Central memory CD8-positive, alpha-beta T cell (primary cell): ENCODE data around the gene MLLT10.

Experiments used
- ATAC-seq: fragments of 150-1000 bp; cut with Tn5 transposase; replicated peaks from 2 replicates; pipeline ENCODE4 v1.10.0; 2022; ENCODE audit warnings: mild to moderate bottlenecking, moderate FRiP score, moderate number of reproducible peaks; ENCODE audit not compliant: poor library complexity, severe bottlenecking; ENCODE audit errors: extremely low read depth
- DNase-seq, 2 donors: peaks; one replicate each; pipeline ENCODE4 v3.0.0; 2021; ENCODE audit warnings: low spot score in 2 of 2
- H3K27ac Mint-ChIP-seq: one replicate; pipeline ENCODE4 v1.8.0; 2022; ENCODE audit warnings: low read depth, mild to moderate bottlenecking, moderate library complexity, mixed read lengths
- H3K27me3 Mint-ChIP-seq: one replicate; pipeline ENCODE4 v1.8.0; 2022; ENCODE audit warnings: mixed read lengths
- H3K36me3 Mint-ChIP-seq: one replicate; pipeline ENCODE4 v1.8.0; 2022; ENCODE audit warnings: mild to moderate bottlenecking, moderate library complexity, mixed read lengths; ENCODE audit not compliant: insufficient read depth
- H3K4me1 Mint-ChIP-seq: one replicate; pipeline ENCODE4 v1.8.0; 2022; ENCODE audit warnings: mixed read lengths
- H3K4me3 Mint-ChIP-seq: one replicate; pipeline ENCODE4 v1.8.0; 2022; ENCODE audit warnings: mild to moderate bottlenecking, moderate library complexity, mixed read lengths
- H3K9me3 Mint-ChIP-seq: one replicate; pipeline ENCODE4 v1.8.0; 2022; ENCODE audit warnings: mixed read lengths

MLLT10 gene

GRCh38 chr10:21724020-21724589 is 190.1 kb downstream of the MLLT10 start:
- ATAC-seq (no peak), DNase-seq (no peak)
- Mint-ChIP-seq H3K4me3 (no peak overlapping the region), H3K9me3 (no peaks in the 10 kb centered on the region), H3K4me1 (peaks cover 17% of the 10 kb centered on the region), H3K27me3 (no peaks in the 10 kb centered on the region), H3K27ac (peak overlapping the region; percentile 53), H3K36me3 (peaks cover 12% of the 10 kb centered on the region)

DNA sequence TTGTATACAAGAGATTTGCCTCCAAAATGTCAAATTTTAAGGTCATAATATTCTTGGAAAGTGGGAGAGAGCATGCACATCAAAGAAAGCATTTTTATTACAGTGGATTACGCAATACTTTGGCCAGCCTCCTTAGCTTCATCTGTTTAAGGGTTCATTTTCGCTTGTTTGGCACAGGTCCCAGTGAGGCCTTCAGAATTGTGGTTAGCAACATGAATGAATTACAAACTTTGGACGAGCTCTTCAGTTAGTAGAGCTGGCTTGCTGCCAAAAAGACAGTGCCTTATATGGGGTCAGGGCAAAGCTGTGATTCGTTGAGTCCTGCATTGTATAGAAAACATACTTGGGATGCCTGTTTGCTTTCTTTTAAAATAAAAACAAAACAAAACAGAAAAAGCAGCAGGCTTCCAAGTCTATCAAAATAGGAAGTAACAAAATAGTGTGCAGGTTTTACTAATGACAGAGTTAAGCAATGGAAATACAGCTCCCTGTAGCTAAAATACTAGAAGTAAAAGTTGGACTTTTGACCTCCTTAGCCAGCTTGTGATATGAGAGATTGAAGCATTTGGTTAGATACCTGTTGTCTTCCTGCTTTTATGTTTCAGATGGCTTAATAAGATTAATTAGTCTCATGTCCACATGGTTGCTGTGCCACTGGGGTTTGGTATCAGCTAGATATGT is 190.8 kb downstream of the MLLT10 start:
- H3K27me3 Mint-ChIP-seq, result no peaks in the 10 kb centered on the region
- peak in 1 of 2 donors; percentile 18 for DNase-seq
- H3K9me3 Mint-ChIP-seq, result no peaks in the 10 kb centered on the region
- peak; percentile 65 for ATAC-seq
- peak overlapping the region; percentile 53 for H3K27ac Mint-ChIP-seq
- no peak overlapping the region for H3K4me3 Mint-ChIP-seq
- peaks cover 12% of the 10 kb centered on the region for H3K36me3 Mint-ChIP-seq
- peaks cover 17% of the 10 kb centered on the region for H3K4me1 Mint-ChIP-seq

DNA sequence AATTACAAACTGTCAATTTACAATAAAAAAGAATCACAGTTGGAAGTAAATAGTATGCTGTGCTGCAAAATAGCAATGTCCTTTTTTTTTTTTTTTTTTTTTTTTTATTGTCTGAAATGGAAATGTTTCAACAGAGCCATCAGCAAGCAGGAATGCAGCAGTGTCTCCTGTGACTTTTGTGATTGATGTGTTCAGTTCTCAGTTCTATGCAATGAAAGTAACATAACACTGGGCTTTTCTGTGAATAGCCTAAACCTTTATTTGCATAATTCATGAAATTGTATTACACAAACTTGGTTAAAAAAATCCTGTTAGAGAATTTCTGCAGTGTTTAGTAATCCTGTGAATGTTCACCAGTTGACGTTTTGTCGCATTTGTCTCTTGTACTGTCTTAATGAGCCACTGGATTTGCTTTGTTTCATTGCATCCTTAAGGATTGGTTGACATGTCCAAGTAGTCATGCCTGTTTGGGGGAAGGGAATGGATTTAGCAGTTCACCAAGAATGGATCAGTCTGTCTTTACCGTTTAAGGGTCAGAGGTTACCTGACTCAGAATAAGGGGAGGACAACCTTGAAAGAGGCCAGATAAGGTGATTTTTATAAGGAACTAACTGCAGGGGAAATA is 192.7 kb downstream of the MLLT10 start:
- Mint-ChIP-seq H3K4me1 (peaks cover 17% of the 10 kb centered on the region), H3K27ac (no peak overlapping the region), H3K9me3 (no peaks in the 10 kb centered on the region), H3K4me3 (no peak overlapping the region), H3K36me3 (peaks cover 12% of the 10 kb centered on the region), H3K27me3 (no peaks in the 10 kb centered on the region)
- ATAC-seq (no peak), DNase-seq (no peak)

- H3K27me3 Mint-ChIP-seq, result no peaks in the 10 kb centered on the region
- H3K27ac Mint-ChIP-seq, result no peak overlapping the region
- ATAC-seq (no peak), DNase-seq (no peak)
- no peaks in the 10 kb centered on the region for H3K9me3 Mint-ChIP-seq
- peaks cover 9% of the 10 kb centered on the region for H3K36me3 Mint-ChIP-seq
- no peak overlapping the region for H3K4me3 Mint-ChIP-seq
- H3K4me1 Mint-ChIP-seq, result peaks cover 13% of the 10 kb centered on the region
Measured at GRCh38 chr10:21727452-21728168, 193.6 kb downstream of the MLLT10 start.

GRCh38 chr10:21728618-21729017 is 194.6 kb downstream of the MLLT10 start:
- Mint-ChIP-seq H3K27me3 (no peaks in the 10 kb centered on the region), H3K27ac (no peak overlapping the region), H3K36me3 (peaks cover 9% of the 10 kb centered on the region), H3K4me1 (peaks cover 12% of the 10 kb centered on the region), H3K9me3 (no peaks in the 10 kb centered on the region), H3K4me3 (no peak overlapping the region)
- DNase-seq (no peak), ATAC-seq (no peak)

- no peak for DNase-seq
- peaks cover 19% of the 10 kb centered on the region for H3K36me3 Mint-ChIP-seq
- ATAC-seq, result no peak
- no peaks in the 10 kb centered on the region for H3K27me3 Mint-ChIP-seq
- no peaks in the 10 kb centered on the region for H3K9me3 Mint-ChIP-seq
- H3K4me3 Mint-ChIP-seq, result no peak overlapping the region
- peak overlapping the region; percentile 19 for H3K27ac Mint-ChIP-seq
- H3K4me1 Mint-ChIP-seq, result peaks cover 19% of the 10 kb centered on the region
Measured at GRCh38 chr10:21732067-21732772, 198.2 kb downstream of the MLLT10 start.

DNA sequence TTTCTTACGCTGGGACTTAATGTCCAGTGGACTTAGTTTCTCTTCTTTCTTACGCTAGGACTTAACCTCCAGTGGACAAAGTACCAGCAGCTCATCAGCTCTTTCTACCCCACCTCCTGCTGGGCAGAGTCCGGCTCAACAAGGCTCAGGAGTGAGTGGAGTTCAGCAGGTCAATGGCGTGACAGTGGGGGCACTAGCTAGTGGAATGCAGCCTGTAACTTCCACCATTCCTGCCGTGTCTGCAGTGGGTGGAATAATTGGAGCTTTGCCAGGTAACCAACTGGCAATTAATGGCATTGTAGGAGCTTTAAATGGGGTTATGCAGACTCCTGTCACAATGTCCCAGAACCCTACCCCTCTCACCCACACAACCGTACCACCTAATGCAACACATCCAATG is 199.7 kb downstream of the MLLT10 start:
- peaks cover 19% of the 10 kb centered on the region for H3K36me3 Mint-ChIP-seq
- DNase-seq (no peak), ATAC-seq (no peak)
- H3K4me1 Mint-ChIP-seq, result peaks cover 25% of the 10 kb centered on the region
- H3K27ac Mint-ChIP-seq, result no peak overlapping the region
- no peaks in the 10 kb centered on the region for H3K9me3 Mint-ChIP-seq
- H3K27me3 Mint-ChIP-seq, result no peaks in the 10 kb centered on the region
- no peak overlapping the region for H3K4me3 Mint-ChIP-seq

- Mint-ChIP-seq H3K27ac (peak overlapping the region; percentile 88), H3K36me3 (peaks cover 35% of the 10 kb centered on the region), H3K27me3 (no peaks in the 10 kb centered on the region), H3K4me1 (peaks cover 43% of the 10 kb centered on the region), H3K9me3 (no peaks in the 10 kb centered on the region), H3K4me3 (no peak overlapping the region)
- DNase-seq (no peak), ATAC-seq (no peak)
Measured at GRCh38 chr10:21737106-21737505, 203.1 kb downstream of the MLLT10 start.

GRCh38 chr10:21740989-21741388 is 207.0 kb downstream of the MLLT10 start:
- Mint-ChIP-seq H3K4me3 (no peak overlapping the region), H3K4me1 (peaks cover 38% of the 10 kb centered on the region), H3K9me3 (no peaks in the 10 kb centered on the region)

DNA sequence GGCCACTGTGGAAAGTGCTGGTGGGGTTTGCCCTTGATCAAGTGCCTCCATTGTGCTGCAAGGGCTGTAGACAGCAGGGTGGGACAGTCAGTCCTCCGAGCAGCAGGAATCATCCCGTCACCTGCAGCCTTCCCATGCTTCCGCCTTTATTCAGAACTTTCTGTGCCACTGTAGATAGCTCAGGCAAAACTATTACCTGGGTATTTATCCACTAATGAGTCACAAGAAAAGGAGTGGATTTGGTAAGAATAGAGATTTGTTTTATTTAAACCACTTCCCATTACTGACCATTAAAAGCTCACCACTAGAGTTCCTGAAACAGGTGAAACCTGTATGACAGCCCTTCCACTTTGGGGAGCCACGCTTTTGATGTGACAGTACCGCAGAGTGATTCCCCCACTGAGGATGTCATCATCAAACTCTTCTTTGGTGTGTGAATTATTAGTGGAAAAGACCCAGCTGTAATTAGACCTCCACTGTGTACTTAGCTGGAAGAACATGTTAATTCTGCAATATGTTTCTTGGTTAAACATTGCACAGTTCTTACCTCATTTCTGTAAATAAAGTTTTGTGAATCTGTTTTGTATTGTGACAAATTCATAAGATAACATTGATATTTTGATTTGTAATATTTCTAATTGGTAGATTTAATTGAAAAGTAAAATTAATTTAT is 208.8 kb downstream of the MLLT10 start:
- no peak overlapping the region for H3K4me3 Mint-ChIP-seq
- ATAC-seq, result no peak
- no peak for DNase-seq
- H3K9me3 Mint-ChIP-seq, result no peaks in the 10 kb centered on the region
- H3K27ac Mint-ChIP-seq, result peak overlapping the region; percentile 38
- H3K4me1 Mint-ChIP-seq, result peaks cover 42% of the 10 kb centered on the region
- no peaks in the 10 kb centered on the region for H3K27me3 Mint-ChIP-seq
- peaks cover 43% of the 10 kb centered on the region for H3K36me3 Mint-ChIP-seq

More at GRCh38 chr10:21740989-21741388, 207.0 kb downstream of the MLLT10 start:
- H3K36me3 Mint-ChIP-seq, result peaks cover 46% of the 10 kb centered on the region
- DNase-seq, result no peak
- peak; percentile 91 for ATAC-seq
- H3K27ac Mint-ChIP-seq, result peak overlapping the region; percentile 66
- H3K27me3 Mint-ChIP-seq, result no peaks in the 10 kb centered on the region

DNA sequence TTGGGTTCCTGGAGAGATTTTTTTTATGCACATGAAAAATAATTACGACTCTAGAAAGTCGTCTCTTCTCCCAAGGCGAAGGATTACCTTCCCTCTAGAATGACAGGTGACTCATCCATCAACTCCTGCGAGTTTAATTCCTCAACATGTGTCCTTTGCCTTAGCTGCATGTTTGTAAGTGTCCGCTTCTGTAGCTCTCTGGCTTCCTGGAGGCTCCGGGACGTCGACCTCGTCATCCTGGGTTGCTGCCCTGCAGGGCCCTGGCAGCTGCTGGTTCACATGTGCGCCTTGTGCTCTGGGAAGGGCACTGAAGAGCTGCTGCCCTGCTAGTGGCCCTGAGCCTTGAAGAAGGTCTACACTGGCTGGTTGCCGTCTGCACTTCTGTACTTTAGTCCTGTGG is 210.2 kb downstream of the MLLT10 start:
- Mint-ChIP-seq H3K4me3 (no peak overlapping the region), H3K27me3 (no peaks in the 10 kb centered on the region), H3K36me3 (peaks cover 37% of the 10 kb centered on the region), H3K27ac (peak overlapping the region; percentile 67), H3K9me3 (no peaks in the 10 kb centered on the region), H3K4me1 (peaks cover 34% of the 10 kb centered on the region)
- DNase-seq (no peak), ATAC-seq (no peak)

DNA sequence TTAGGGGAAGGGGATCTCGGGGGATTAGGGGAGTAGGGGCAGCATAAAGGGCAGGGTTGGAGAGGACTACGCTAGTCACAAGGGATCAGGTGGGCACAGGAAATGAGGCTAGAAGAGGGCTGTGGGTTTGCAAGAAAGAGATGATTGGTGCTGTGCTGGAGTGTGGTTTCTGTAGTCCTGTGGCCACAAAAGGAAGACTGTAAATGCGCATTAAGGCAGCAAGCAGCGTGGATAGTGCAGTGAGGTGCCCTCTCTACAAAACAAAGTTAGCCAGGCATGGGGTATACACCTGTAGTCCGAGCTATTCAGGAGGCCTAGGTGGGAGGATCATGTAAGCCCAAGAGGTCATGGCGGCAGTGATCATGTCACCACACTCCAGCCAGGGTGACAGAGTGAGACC is 212.1 kb downstream of the MLLT10 start:
- Mint-ChIP-seq H3K27me3 (no peaks in the 10 kb centered on the region), H3K9me3 (no peaks in the 10 kb centered on the region), H3K4me1 (peaks cover 24% of the 10 kb centered on the region), H3K4me3 (peak overlapping the region; percentile 4), H3K36me3 (peaks cover 27% of the 10 kb centered on the region), H3K27ac (peak overlapping the region; percentile 80)
- ATAC-seq (peak; percentile 79), DNase-seq (no peak)
